Neuron (in vitro differentiated cells): ENCODE data around the gene DHX15.
A peak's percentile ranks its signal among the peaks of the same experiment; 100 is the strongest.

Source experiments
- H2AFZ ChIP-seq: one replicate; pipeline ENCODE4 v1.6.1; 2013; ENCODE audit warnings: low read depth, mild to moderate bottlenecking, inconsistent platforms, low read length, moderate library complexity
- H3K27me3 ChIP-seq: one replicate; pipeline ENCODE4 v1.6.1; 2013; ENCODE audit warnings: low read length; ENCODE audit not compliant: insufficient read depth
- H3K36me3 ChIP-seq: one replicate; pipeline ENCODE4 v1.6.1; 2013; ENCODE audit warnings: low read length; ENCODE audit not compliant: insufficient read depth
- H3K4me1 ChIP-seq: one replicate; pipeline ENCODE4 v1.6.1; 2013; ENCODE audit warnings: low read length; ENCODE audit not compliant: insufficient read depth
- H3K4me3 ChIP-seq: 2 replicates; pipeline ENCODE4 v1.5.1; 2013; ENCODE audit warnings: mild to moderate bottlenecking, low read length, moderate library complexity
- H3K9me3 ChIP-seq: one replicate; pipeline ENCODE4 v1.6.1; 2013; ENCODE audit warnings: low read length

DHX15 gene

DNA sequence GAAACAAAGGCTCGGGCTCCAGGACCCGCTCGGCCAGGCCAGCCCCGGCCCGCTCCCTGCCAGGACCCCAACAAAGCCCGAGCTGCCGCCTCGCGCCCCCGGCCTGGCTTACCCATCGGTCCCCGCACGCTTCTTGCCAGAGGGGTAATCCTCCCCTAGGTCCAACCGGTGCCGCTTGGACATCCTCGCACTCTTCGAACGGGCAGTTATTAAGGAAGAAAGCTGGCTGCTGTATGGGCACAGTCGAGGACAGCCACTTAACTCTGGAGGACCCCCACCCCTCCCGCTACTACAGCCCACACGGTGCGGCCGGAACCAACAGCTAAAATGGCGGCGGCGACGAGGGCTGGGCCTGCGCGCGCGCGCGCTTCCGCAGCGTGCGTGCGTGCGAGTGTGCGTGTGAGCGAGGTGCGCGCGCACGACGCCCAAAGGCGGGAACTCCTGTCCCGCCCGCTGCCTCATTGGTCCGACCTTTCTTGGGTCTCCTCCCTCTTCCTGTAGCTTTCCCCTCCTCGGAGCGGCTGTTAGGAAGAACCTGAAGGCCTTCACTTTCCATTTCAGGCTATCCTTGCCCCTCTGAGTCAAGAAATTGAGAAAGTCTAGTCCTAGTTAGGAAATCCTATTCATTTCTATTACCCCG lies at the start of gene DHX15:
DHX15 (minus strand) TSS at position 344 of the 640 bp plus-strand sequence; CDS start at position 183, 161 bp downstream.
- peaks cover 17% of the 10 kb centered on the region for H3K36me3 ChIP-seq
- peak within 1 kb of the TSS; percentile 81 for H3K4me3 ChIP-seq
- peak within 1 kb of the TSS; percentile 96 for H2AFZ ChIP-seq
- H3K4me1 ChIP-seq: peaks cover 18% of the 10 kb centered on the region
- no peaks in the 10 kb centered on the region for H3K27me3 ChIP-seq
- H3K9me3 ChIP-seq: no peaks in the 10 kb centered on the region

DNA sequence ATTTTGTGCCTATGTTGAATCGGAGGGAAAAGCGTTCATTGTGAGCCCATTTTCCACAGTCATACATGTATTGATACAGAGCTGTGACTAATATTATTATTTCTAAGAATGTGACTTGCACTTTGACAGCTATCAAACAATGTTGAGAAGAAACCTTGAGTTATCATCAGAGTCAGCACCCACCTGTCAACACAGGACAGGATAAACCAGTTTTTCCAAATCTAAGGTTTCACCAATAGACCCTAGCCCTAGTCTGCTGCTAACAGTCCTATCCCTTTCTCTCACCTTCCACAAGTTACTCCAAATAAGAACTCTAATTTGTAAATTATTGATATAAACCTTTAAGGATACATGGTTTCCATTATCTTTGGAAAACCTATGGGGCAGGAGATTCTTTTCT lies 47.7 kb upstream of the DHX15 start:
- Histone ChIP-seq H2AFZ (no peak overlapping the region), H3K4me1 (no peaks in the 10 kb centered on the region), H3K27me3 (no peaks in the 10 kb centered on the region), H3K9me3 (no peaks in the 10 kb centered on the region), H3K4me3 (no peak overlapping the region), H3K36me3 (no peaks in the 10 kb centered on the region)

DNA sequence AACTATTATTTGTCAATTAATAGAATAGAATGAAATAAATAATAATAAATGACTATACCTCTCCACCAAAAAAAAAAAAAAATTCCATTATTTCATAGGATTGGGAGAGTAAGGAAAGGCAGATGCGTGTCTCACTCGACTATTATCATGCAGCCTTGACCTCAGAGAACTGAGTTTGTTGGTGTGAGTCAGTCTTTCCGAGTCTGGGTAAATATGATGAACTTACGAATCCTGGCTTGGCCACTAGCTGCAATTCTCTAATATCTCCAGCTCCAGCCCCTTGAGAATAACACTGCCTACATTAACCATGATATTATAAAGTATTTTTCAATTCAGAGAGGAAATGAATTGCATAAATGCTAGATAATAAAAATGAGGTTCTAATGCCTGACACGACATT lies 46.6 kb upstream of the DHX15 start:
- no peaks in the 10 kb centered on the region for H3K4me1 ChIP-seq
- no peak overlapping the region for H2AFZ ChIP-seq
- no peaks in the 10 kb centered on the region for H3K9me3 ChIP-seq
- H3K4me3 ChIP-seq: no peak overlapping the region
- H3K36me3 ChIP-seq: no peaks in the 10 kb centered on the region
- no peaks in the 10 kb centered on the region for H3K27me3 ChIP-seq

DNA sequence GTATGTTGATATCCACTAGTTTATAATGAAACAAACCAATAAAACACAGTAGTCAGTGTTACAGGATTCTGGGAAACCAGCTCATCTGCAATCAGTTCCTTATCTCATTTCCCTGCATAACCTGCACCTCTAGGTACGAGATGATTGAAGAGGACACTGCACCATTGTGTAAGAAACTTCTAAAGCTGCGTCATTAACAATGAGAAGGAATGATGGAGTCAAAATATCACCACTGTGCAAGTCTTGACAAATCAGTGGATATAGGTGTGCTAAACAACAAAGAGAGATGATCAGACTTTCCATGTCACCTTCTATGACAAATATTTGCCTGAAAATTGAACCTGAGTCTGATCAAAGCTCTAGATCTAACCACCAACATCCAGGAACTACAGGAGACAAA lies 40.7 kb upstream of the DHX15 start:
- Histone ChIP-seq H3K4me3 (no peak overlapping the region), H3K27me3 (no peaks in the 10 kb centered on the region), H3K36me3 (no peaks in the 10 kb centered on the region), H2AFZ (no peak overlapping the region), H3K4me1 (no peaks in the 10 kb centered on the region), H3K9me3 (no peaks in the 10 kb centered on the region)

DNA sequence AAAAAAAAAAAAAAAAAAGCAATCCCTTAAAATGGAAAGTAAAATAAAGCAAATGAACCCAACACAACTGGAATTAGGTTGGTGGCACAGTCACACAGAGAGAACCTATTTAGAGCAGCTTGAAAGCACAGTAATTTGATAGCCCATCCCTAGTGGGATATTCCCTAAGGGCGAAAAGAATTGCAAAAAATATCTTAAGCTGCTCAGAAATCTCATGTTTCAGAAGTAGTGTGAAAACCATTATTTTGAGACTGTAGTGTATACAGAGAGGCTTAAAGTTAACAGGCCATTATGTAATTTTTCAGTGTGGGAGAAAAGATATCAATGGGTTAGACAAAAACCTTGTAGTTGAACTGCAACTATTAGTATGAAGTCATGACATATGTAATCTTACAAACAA lies 40.0 kb upstream of the DHX15 start:
- Histone ChIP-seq H3K4me3 (no peak overlapping the region), H3K9me3 (no peaks in the 10 kb centered on the region), H3K4me1 (no peaks in the 10 kb centered on the region), H2AFZ (no peak overlapping the region), H3K36me3 (no peaks in the 10 kb centered on the region), H3K27me3 (no peaks in the 10 kb centered on the region)

DNA sequence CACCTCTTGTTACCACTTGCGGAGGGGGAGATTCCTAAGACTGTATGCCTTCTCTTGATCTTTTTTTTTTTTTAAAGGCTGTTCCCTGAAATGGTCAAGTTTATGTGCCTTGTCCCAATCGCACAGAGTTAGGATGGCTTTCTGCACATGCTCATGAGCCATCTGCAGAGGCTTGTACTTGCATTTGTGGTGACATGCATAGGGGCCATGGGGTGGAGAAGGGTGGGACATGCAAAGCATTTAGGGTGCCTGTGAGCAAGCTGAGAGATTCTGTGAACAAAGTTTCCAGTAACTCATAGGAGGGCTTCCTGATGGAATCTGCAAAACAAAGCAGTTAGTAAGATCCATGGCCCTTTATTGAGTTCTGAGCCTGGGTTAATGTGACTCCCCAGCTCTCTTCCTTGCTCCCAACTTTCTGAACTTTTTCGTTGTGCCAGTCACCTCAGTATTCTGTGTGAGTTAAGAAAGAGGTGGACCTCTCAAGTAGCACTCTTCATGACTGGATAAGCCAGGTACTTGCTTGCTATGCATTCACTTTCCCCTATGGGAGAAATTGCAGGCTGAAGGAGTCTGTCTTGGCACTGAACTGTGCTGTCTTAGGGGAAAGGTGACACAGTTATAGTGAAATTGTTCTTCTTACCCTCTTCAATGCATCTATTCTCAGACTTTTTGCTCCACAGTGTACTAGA lies 37.9 kb upstream of the DHX15 start:
- no peaks in the 10 kb centered on the region for H3K4me1 ChIP-seq
- no peaks in the 10 kb centered on the region for H3K27me3 ChIP-seq
- H3K36me3 ChIP-seq: no peaks in the 10 kb centered on the region
- H3K9me3 ChIP-seq: no peaks in the 10 kb centered on the region
- H2AFZ ChIP-seq: no peak overlapping the region
- no peak overlapping the region for H3K4me3 ChIP-seq

DNA sequence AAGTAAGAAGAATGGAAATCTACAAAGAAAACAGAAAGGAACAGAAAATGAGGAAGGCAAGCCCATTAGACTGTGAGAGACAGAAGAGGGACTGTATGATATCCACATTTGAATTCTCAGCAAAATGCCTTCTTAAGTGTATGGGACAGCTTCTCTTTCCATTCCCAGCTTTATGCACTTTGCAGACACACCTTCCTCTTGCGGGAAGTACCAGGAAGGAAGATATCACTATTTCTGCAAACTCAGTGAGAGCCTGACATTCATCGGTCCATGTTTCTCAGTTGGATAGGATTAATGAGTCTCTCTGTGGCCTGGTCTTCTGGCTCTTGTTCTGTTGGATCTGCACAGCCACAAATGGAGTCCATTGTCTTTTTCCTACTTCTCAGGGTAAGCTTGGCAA lies 31.6 kb upstream of the DHX15 start:
- Histone ChIP-seq H2AFZ (no peak overlapping the region), H3K36me3 (no peaks in the 10 kb centered on the region), H3K9me3 (no peaks in the 10 kb centered on the region), H3K4me3 (no peak overlapping the region), H3K27me3 (peaks cover 3% of the 10 kb centered on the region), H3K4me1 (no peaks in the 10 kb centered on the region)

DNA sequence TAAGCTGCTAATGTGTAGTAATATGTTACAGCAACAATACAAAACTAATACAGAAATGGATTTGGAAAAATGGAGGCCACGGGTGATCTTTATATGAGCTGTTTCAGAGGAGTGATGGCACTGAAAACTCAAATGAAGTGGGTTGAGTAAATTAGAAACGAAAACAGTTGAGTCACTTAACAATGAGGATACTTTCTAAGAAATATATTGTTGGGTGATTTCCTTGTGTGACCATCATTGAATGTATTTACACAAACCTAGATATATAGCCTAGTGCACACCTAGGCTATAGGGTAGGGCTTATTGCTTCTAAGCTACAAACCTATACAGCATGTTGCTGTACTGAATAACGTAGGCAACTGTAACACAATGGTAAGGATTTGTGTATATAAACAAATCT lies 30.5 kb upstream of the DHX15 start:
- Histone ChIP-seq H3K4me3 (no peak overlapping the region), H3K9me3 (no peaks in the 10 kb centered on the region), H3K27me3 (peaks cover 3% of the 10 kb centered on the region), H2AFZ (no peak overlapping the region), H3K36me3 (no peaks in the 10 kb centered on the region), H3K4me1 (no peaks in the 10 kb centered on the region)

DNA sequence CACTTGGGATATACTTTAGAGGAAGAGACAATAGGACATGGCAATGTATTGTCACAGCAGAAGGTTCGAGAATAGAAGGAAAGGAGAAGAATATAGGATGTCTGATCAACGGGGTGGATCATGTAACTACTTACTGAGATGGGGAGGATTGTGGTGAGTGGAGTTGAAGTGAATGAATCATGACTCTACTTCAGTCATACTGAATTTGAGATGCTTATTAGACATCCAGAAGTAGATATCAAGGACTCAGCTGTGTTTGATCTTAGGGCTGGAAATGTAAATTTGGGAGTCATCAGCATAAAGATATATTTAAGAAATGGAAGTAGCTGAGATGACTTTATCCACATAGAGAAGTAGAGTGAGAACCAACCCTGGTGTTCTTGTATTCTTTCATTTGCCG lies 29.1 kb upstream of the DHX15 start:
- Histone ChIP-seq H3K4me1 (no peaks in the 10 kb centered on the region), H3K9me3 (no peaks in the 10 kb centered on the region), H3K36me3 (no peaks in the 10 kb centered on the region), H3K27me3 (peaks cover 3% of the 10 kb centered on the region), H3K4me3 (no peak overlapping the region), H2AFZ (no peak overlapping the region)

DNA sequence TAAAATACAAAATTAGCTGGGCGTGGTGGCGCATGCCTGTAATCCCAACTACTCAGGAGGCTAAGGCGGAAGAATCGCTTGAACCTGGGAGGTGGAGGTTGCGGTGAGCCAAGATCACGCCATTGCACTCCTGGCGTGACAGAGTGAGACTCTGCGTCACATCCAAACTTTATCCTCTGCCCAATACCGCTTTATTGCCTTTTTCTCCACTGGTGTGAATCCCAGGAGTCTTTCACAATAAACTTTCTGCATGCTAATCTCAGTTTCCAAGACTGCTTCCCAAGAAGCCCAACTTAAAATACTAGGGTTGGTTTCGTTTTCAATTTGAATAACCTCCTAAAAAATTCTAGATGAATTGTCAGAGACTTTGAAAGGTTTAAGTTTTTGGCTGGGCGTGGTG lies 27.2 kb upstream of the DHX15 start:
- no peak overlapping the region for H2AFZ ChIP-seq
- no peak overlapping the region for H3K4me3 ChIP-seq
- H3K27me3 ChIP-seq: peaks cover 3% of the 10 kb centered on the region
- H3K36me3 ChIP-seq: no peaks in the 10 kb centered on the region
- H3K4me1 ChIP-seq: no peaks in the 10 kb centered on the region
- no peaks in the 10 kb centered on the region for H3K9me3 ChIP-seq

DNA sequence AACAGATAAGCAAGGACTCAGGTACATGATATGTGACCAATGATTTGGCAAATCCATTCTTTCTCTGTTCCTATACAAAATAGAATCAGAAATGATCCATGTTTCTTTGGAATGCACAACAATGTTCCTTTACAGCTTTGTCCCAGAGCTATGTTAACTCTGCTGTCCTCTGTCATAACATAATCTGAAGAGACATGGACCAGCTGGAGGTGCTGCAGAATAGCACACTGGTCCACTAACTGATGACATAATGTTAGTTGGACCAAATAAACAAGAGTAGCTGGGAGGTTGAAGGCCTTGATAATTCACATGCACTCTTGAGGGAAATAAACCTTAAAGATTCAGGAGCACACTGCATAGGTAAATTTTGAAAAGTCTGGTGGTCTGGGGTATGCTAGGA lies 23.0 kb upstream of the DHX15 start:
- no peak overlapping the region for H2AFZ ChIP-seq
- no peaks in the 10 kb centered on the region for H3K27me3 ChIP-seq
- no peaks in the 10 kb centered on the region for H3K36me3 ChIP-seq
- no peaks in the 10 kb centered on the region for H3K4me1 ChIP-seq
- H3K4me3 ChIP-seq: no peak overlapping the region
- H3K9me3 ChIP-seq: no peaks in the 10 kb centered on the region

DNA sequence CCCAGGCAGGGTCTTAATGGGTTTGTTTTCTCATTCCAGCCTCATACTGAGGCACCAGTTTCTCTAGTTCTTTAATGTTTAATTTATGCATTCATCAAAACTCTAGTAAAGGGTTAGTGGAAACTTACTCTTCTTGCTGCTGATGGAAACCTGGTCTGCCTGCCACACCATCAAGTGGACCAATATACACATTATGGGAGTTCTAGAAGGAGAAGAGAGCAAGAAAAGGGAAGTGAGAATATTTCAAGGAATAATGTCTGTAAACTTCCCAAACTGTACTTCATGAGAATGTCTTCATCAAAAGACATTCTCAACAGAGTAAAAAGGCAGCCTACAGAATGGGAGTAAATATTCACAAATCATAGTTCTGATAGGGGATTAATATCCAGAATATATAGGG lies 20.9 kb upstream of the DHX15 start:
- no peak overlapping the region for H3K4me3 ChIP-seq
- no peaks in the 10 kb centered on the region for H3K9me3 ChIP-seq
- peaks cover 7% of the 10 kb centered on the region for H3K27me3 ChIP-seq
- H3K36me3 ChIP-seq: no peaks in the 10 kb centered on the region
- H3K4me1 ChIP-seq: no peaks in the 10 kb centered on the region
- no peak overlapping the region for H2AFZ ChIP-seq

DNA sequence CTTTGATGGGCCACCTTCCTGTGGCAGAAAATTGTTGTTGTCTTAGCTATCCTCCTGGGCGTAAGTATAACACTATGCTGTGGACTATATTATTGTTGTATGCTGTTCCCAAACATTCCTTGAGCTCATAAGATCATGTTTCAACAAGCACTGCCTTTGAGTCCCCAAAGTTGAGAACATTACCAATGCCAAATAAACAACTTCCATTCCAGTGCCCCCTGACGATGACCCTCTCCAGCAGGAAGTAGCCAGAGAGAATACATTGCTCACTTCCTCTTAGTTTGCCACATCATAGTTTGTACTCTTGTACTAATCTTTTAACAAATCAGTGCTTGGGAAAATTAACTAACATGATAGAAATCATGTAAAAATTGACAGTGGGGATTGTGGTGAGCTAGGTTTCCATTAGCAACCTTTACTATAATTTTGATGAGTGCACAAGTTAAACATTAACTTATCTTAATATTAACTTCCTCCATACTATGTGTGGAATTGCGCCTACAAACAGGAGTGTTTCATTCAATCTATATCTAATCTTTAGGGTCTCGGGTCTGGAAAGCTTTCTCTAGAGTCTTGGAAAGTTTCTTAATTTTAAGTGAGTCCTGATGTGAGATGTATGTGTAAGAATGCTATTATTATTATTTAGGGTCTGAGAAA lies 20.3 kb upstream of the DHX15 start:
- H3K9me3 ChIP-seq: no peaks in the 10 kb centered on the region
- no peak overlapping the region for H2AFZ ChIP-seq
- H3K4me1 ChIP-seq: no peaks in the 10 kb centered on the region
- no peak overlapping the region for H3K4me3 ChIP-seq
- H3K36me3 ChIP-seq: no peaks in the 10 kb centered on the region
- H3K27me3 ChIP-seq: peaks cover 7% of the 10 kb centered on the region
